HG02623 (cell line): Measurements from ENCODE around the gene DIAPH3.
"Not testable (repeated sequence)": the region's sequence is repeated elsewhere in the genome, so short reads cannot be mapped to it uniquely, and the experiment has no call there.

Experiments
- ATAC-seq: cut with Tn5 transposase; IDR thresholded peaks from one replicate; pipeline ENCODE4 v1.9.1; 2021; ENCODE audit warnings: moderate library complexity; ENCODE audit not compliant: unreplicated experiment

The DIAPH3 gene, protein sequence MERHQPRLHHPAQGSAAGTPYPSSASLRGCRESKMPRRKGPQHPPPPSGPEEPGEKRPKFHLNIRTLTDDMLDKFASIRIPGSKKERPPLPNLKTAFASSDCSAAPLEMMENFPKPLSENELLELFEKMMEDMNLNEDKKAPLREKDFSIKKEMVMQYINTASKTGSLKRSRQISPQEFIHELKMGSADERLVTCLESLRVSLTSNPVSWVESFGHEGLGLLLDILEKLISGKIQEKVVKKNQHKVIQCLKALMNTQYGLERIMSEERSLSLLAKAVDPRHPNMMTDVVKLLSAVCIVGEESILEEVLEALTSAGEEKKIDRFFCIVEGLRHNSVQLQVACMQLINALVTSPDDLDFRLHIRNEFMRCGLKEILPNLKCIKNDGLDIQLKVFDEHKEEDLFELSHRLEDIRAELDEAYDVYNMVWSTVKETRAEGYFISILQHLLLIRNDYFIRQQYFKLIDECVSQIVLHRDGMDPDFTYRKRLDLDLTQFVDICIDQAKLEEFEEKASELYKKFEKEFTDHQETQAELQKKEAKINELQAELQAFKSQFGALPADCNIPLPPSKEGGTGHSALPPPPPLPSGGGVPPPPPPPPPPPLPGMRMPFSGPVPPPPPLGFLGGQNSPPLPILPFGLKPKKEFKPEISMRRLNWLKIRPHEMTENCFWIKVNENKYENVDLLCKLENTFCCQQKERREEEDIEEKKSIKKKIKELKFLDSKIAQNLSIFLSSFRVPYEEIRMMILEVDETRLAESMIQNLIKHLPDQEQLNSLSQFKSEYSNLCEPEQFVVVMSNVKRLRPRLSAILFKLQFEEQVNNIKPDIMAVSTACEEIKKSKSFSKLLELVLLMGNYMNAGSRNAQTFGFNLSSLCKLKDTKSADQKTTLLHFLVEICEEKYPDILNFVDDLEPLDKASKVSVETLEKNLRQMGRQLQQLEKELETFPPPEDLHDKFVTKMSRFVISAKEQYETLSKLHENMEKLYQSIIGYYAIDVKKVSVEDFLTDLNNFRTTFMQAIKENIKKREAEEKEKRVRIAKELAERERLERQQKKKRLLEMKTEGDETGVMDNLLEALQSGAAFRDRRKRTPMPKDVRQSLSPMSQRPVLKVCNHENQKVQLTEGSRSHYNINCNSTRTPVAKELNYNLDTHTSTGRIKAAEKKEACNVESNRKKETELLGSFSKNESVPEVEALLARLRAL

DNA sequence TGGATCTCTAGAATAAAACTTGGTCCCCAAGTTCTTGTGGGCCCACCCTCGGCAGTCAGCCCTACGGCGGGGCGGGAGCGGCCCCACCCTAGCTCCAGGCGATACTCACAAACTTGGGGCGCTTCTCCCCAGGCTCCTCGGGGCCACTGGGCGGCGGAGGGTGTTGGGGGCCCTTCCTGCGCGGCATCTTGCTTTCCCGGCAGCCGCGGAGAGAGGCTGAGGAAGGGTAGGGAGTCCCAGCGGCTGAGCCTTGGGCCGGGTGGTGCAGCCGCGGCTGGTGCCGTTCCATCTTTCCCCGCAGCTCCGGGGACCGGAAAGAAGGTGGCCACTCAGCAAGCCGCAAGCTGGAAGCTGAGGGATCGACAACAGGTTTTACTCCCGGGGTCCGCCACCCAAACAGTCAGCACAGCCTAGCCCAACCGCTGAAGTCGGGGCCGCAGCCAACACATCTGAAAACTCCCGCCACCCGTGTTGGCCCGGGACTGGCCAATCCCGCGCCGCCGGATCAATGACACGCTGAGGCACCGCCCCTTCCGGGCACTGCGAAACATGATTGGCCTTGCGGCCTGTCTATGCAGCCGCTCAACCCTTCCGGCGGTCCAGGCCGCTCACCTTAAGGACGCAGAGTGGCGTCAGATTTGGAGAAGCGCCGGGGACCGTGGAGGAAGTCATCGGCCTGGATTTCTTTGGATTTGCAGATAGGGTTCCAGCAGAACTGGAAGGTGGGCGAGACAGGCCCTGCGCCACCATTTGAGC, at the start of gene DIAPH3:
Gene DIAPH3 (minus strand): TSS at position 451 of the 756 bp plus-strand sequence. CDS start 162 bp downstream, at position 289.
- ATAC-seq: peak; percentile 99

- ATAC-seq: no peak
Measured at GRCh38 chr13:60213236-60213744, 49.6 kb upstream of the DIAPH3 start.

DNA sequence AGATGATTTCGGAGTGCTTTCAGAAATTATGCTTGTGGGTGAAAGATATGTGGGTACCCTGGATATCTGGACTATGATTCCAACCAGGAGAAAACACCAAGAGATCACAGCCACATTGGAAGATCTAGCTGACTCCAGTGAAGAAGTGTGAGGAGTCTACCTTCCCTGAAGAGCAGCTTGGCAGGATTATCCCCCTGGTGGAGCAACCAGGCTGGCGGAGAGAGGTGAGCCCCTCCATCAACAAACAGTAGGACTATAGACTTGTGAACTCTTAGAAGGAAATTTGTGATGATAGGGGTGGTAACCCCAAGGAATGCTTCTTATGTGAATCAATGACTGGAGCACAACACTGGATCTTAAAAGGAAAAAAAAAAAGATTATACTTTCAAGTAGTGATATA, 47.8 kb upstream of the DIAPH3 start:
- no peak for ATAC-seq

DNA sequence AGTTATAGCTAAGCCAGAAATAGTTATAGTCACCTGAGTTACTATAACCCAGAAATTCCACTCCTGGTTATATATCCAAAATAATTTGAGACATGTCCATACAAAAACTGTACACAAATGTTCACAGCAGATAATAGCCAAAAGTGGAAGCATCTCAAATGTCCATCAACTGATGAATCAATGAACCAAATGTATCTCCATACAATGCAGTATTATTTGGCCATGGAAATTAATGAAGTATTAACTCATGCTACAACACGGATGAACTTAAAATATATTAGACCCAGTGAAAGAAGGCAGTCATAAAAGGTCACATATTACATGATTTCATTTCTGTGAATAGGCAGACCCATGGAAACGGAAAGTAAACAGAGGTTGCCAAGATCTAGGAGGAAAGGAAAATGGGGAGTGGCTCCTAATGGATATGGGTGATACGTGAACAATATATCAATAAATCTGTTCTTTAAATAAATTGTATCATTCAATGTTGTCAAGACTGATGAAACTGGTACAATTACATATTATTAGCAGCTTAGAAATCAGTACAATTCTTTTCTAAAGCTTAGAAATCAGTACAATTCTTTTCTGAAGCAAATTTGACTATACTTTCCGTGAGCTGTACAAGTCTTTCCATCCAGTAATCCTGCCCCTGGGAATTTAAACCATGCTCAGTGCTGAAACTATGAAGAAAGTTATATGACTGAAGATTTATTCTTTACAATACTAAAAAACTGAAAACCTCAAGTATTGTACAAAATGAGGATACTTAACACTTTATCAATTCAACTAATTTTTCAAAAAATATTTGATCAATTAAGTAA, 47.0 kb upstream of the DIAPH3 start:
- ATAC-seq: no peak

DNA sequence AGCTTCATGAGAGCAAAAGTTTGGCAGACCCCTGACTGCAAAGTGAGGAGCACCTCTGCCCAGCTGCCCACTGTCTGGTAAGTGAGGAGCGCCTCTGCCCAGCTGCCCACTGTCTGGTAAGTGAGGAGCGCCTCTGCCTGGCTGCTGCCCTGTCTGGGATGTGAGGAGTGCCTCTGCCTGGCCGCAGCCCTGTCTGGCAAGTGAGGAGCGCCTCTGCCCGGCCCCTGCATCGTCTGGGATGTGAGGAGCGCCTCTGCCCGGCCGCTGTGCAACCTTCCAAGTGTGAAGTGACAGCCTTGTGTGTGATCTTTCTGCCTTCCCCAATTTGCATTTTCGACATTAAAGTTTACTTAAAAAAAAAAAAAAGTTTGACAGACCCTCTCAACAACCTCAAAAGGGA, 41.8 kb upstream of the DIAPH3 start:
- not testable (repeated sequence) for ATAC-seq

DNA sequence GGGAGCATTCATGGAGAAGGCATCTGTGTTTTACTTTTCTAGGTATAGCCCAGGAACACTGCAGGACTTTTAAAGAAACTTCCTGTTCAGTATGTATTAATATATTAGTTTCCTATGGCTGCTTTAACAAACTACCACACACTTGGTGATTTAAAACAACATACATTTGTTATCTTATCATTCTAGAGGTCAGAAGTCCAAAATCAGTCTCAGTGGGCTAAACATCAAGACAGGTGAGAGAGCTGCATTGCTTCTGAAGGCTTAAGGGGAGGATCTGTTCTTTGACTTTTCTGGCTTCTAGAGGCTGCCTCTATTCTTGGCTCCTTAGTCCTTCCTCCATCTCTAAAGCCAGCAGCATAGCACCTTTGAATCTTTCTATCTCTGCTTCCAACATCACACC, 37.6 kb upstream of the DIAPH3 start:
- no peak for ATAC-seq

- not testable (repeated sequence) for ATAC-seq
Measured at GRCh38 chr13:60195893-60196292, 32.2 kb upstream of the DIAPH3 start.

- no peak for ATAC-seq
Measured at GRCh38 chr13:60182907-60183306, 19.2 kb upstream of the DIAPH3 start.

GRCh38 chr13:60178327-60178726, 14.6 kb upstream of the DIAPH3 start:
- no peak for ATAC-seq

DNA sequence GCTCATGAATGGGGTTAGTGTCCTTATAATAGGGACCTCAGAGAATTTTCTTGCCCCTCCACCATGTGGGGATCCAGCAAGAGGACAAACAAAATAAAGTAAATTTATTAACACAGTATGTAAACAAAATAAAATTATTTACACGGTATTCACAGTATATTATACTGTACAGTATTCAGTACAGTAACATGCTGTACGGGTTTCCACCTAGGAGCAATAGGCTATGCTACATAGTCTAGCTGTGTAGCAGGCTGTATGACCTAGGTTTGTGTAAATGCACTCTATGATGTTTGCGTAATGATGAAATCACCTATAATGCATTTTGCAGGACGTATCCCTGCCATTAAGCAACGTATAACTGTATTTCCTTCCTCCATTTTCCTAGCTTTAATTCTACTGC, 11.8 kb upstream of the DIAPH3 start:
- no peak for ATAC-seq

GRCh38 chr13:60174113-60174512, 10.4 kb upstream of the DIAPH3 start:
- no peak for ATAC-seq

GRCh38 chr13:60172111-60172510, 8.4 kb upstream of the DIAPH3 start:
- ATAC-seq: no peak

GRCh38 chr13:60170414-60170813, 6.7 kb upstream of the DIAPH3 start:
- ATAC-seq: no peak

- no peak for ATAC-seq
Measured at GRCh38 chr13:60169239-60170031, 5.7 kb upstream of the DIAPH3 start.

GRCh38 chr13:60167121-60167520, 3.4 kb upstream of the DIAPH3 start:
- no peak for ATAC-seq

DNA sequence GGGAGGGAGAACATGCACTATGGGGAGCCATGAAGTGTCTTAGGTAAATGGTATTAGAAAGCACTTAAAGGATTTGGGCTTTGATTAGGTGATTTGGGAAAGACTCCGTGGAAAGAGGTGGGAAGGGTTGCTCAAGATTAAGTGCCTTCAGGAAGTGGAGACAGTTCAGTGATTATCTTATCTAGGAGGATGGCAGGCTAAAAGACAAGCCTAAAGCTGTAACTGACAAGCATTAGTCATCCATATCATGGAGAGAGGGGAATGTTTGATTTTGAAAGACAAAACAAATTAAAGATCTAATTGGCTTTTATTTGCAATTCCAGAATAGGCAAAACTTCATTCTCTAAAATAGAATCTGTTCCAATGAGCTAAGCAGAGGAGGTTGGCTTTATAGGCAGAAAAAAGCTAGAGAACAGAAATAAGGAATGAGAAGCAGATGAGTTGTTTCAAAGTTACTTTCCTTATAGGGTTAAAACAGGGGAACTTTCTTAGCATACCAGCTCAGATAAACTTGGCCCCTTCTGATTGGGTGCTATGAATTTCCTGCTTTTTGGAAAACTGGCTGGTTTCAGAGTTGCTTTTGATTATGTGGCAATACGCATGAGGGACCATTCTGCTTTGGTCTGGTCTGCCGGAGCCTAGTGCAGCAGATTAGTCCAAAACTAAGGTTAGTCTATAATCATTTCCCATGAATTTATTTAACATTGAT, 1.8 kb upstream of the DIAPH3 start:
- no peak for ATAC-seq

- ATAC-seq: peak; percentile 22
Measured at GRCh38 chr13:60164234-60164889, 634 bp upstream of the DIAPH3 start.

GRCh38 chr13:60162096-60162495, 1.6 kb downstream of the DIAPH3 start:
- ATAC-seq: no peak
